Loucy (cell line): Measurements from ENCODE around the gene IL21R.

Source experiments
- CTCF ChIP-seq: fragments of 200-600 bp; sonication (generic); conservative IDR thresholded peaks from 2 replicates; pipeline ENCODE4 v1.5.1; 2014; ENCODE audit warnings: mild to moderate bottlenecking, antibody characterized with exemption, low read length
- EZH2phosphoT487 ChIP-seq: fragments of 200-600 bp; IDR thresholded peaks from 2 replicates; pipeline ENCODE4 v1.6.1; 2018; ENCODE audit warnings: antibody characterized with exemption, mild to moderate bottlenecking, moderate library complexity, borderline replicate concordance

- no peak for TF ChIP-seq CTCF
- no peak for TF ChIP-seq EZH2phosphoT487
Measured at GRCh38 chr16:27424772-27425498, 23.0 kb downstream of the IL21R start.
